ENCODE data around the gene FAM131C. TPM values are rescaled to one million over a fixed set of nuclear protein-coding genes. Genes with fewer than 3 reads are reported as not detected.
A peak's percentile ranks its signal among the peaks of the same experiment; 100 is the strongest.

FAM131C gene
- total RNA-seq, 5 donors from 2014 or later (not counting 1 experiment from before 2014, with no cell fraction given): 0.30 TPM; not detected in 4

DNA sequence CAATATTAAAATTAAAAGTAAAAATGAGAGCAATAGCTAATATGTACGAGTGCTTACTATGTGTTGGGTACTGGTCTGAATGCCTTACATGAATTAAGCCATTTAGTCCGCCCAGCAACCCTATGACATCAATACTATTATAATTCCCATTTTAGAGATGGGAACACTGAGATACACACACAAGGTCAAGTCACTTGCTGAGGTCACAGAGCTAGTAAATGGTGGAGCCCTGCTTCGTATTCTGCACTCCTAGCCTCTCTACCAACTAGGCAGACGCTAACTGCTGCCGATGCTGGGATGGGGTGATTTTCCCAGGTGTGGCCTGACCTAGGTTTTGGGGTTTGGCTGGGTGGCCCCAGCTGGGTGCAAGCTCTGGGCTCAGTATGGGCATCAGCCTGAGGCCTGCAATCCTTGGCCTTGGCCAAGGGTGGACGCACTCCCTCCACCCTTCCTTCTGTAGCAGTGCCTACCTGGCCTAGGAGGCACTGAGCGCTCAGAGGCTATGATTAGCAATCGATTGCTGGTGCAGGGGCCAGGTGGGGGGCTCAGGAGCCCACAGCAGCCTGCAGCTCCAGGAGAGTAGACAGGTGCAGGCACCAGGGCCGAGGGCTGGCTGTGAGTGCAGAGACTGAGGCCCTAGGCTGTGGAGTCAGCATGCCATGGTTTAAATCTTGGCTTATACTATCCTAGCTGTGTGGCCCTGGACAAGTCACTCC, 2.7 kb downstream of the FAM131C start:
- Mint-ChIP-seq H3K4me1 (peaks cover 14 to 31% (median 19%) of the 10 kb centered on the region in 3 donors), H3K36me3 (no peaks in the 10 kb centered on the region), H3K27ac (no peak overlapping the region), H3K4me3 (no peak overlapping the region), H3K27me3 (peaks cover 10 to 11% of the 10 kb centered on the region in 2 donors), H3K9me3 (no peaks in the 10 kb centered on the region)
- no peak for ATAC-seq (replicated peaks in 1 of 4)
- no peaks in the 10 kb centered on the region for H3K36me3 ChIP-seq (ENCODE audit: control insufficient read depth in 2 of 2, extremely low read depth in 1 of 2, insufficient read depth in 1 of 2, low read length in 1 of 2)
- ChIA-PET CTCF (interaction anchor here in 1 of 2 donors (0.5 to 2.4 kb wide), 3 partner anchors 8 to 115 kb away, joined by 4 to 8 read pairs (median 6); no protein-coding TSS in a partner anchor), POLR2A (no interaction called here)
- peaks cover 0 to 49% of the 10 kb centered on the region in 2 experiments for H3K27me3 ChIP-seq (replicated peaks in 1 of 2; ENCODE audit: control insufficient read depth in 2 of 2, extremely low read depth in 1 of 2, insufficient read depth in 2 of 2, low read length in 1 of 2)
- 80% methylated on average over 3 of the region's 9 CpGs for WGBS (ENCODE audit: insufficient coverage)
- no peaks in the 10 kb centered on the region for H3K9me3 ChIP-seq
- no peak overlapping the region for H3K27ac ChIP-seq (ENCODE audit: low read length)
- peaks cover 0 to 34% of the 10 kb centered on the region in 2 experiments for H3K4me1 ChIP-seq (ENCODE audit: control insufficient read depth in 1 of 2, extremely low read depth in 1 of 2, insufficient read depth in 2 of 2, low read length in 2 of 2)
- no peak for DNase-seq
- no peak overlapping the region for H3K4me3 ChIP-seq (ENCODE audit: control insufficient read depth in 1 of 2, extremely low read depth in 1 of 2, low read length in 1 of 2)

- no peak overlapping the region for H3K27ac Mint-ChIP-seq
- H3K36me3 ChIP-seq (ENCODE audit: control insufficient read depth in 2 of 2, extremely low read depth in 1 of 2, insufficient read depth in 1 of 2, low read length in 1 of 2): no peaks in the 10 kb centered on the region
- ChIA-PET CTCF (interaction anchor here (0.6 to 2.4 kb wide), 3 partner anchors 10 to 168 kb away, joined by 3 to 8 read pairs (median 5); no protein-coding TSS in a partner anchor), POLR2A (interaction anchor here in 1 of 2 donors (0.6 kb wide), 1 partner anchor 9 kb away, joined by 9 read pairs; no protein-coding TSS in a partner anchor)
- H3K9me3 Mint-ChIP-seq: no peaks in the 10 kb centered on the region
- no peak overlapping the region for H3K4me3 ChIP-seq (ENCODE audit: control insufficient read depth in 1 of 2, extremely low read depth in 1 of 2, low read length in 1 of 2)
- WGBS (ENCODE audit: insufficient coverage): 82% methylated on average over 8 of the region's 11 CpGs
- H3K36me3 Mint-ChIP-seq: no peaks in the 10 kb centered on the region
- no peaks in the 10 kb centered on the region for H3K9me3 ChIP-seq
- H3K27me3 ChIP-seq (replicated peaks in 1 of 2; ENCODE audit: control insufficient read depth in 2 of 2, extremely low read depth in 1 of 2, insufficient read depth in 2 of 2, low read length in 1 of 2): peaks cover 0 to 49% of the 10 kb centered on the region in 2 experiments
- ATAC-seq (replicated peaks in 1 of 4) (no peak), DNase-seq (no peak)
- peaks cover 9% of the 10 kb centered on the region in 2 donors for H3K27me3 Mint-ChIP-seq
- H3K4me1 Mint-ChIP-seq: peaks cover 26 to 40% (median 26%) of the 10 kb centered on the region in 3 donors
- peaks cover 0 to 36% of the 10 kb centered on the region in 2 experiments for H3K4me1 ChIP-seq (ENCODE audit: control insufficient read depth in 1 of 2, extremely low read depth in 1 of 2, insufficient read depth in 2 of 2, low read length in 2 of 2)
- no peak overlapping the region for H3K4me3 Mint-ChIP-seq
- no peak overlapping the region for H3K27ac ChIP-seq (ENCODE audit: low read length)
These were observed 4.8 kb downstream of the FAM131C start for GRCh38 chr1:16068356-16069270.

GRCh38 chr1:16067933-16068332, 5.5 kb downstream of the FAM131C start:
- POLR2A ChIA-PET: no interaction called here
- no peak overlapping the region for H3K27ac Mint-ChIP-seq
- no peaks in the 10 kb centered on the region for H3K9me3 Mint-ChIP-seq
- CTCF ChIA-PET: no interaction called here
- no peaks in the 10 kb centered on the region for H3K9me3 ChIP-seq
- no peak overlapping the region for H3K27ac ChIP-seq (ENCODE audit: low read length)
- H3K4me3 ChIP-seq (ENCODE audit: control insufficient read depth in 1 of 2, extremely low read depth in 1 of 2, low read length in 1 of 2): no peak overlapping the region
- no peaks in the 10 kb centered on the region for H3K36me3 ChIP-seq (ENCODE audit: control insufficient read depth in 2 of 2, extremely low read depth in 1 of 2, insufficient read depth in 1 of 2, low read length in 1 of 2)
- no peak for ATAC-seq (replicated peaks in 1 of 4)
- peaks cover 25 to 40% (median 26%) of the 10 kb centered on the region in 3 donors for H3K4me1 Mint-ChIP-seq
- H3K27me3 Mint-ChIP-seq: peaks cover 9% of the 10 kb centered on the region in 2 donors
- H3K36me3 Mint-ChIP-seq: no peaks in the 10 kb centered on the region
- no peak overlapping the region for H3K4me3 Mint-ChIP-seq
- peaks cover 0 to 50% of the 10 kb centered on the region in 2 experiments for H3K27me3 ChIP-seq (replicated peaks in 1 of 2; ENCODE audit: control insufficient read depth in 2 of 2, extremely low read depth in 1 of 2, insufficient read depth in 2 of 2, low read length in 1 of 2)
- H3K4me1 ChIP-seq (ENCODE audit: control insufficient read depth in 1 of 2, extremely low read depth in 1 of 2, insufficient read depth in 2 of 2, low read length in 2 of 2): peaks cover 0 to 32% of the 10 kb centered on the region in 2 experiments
- DNase-seq: no peak
- 89% methylated on average over 13 of the region's 13 CpGs for WGBS (ENCODE audit: insufficient coverage)

- H3K4me3 ChIP-seq (ENCODE audit: control insufficient read depth in 1 of 2, extremely low read depth in 1 of 2, low read length in 1 of 2): no peak overlapping the region
- WGBS (ENCODE audit: insufficient coverage): no CpG with 5 or more reads among the region's 6 CpGs
- POLR2A ChIA-PET: no interaction called here
- H3K4me1 Mint-ChIP-seq: peaks cover 25 to 40% (median 26%) of the 10 kb centered on the region in 3 donors
- DNase-seq: no peak
- H3K9me3 Mint-ChIP-seq: no peaks in the 10 kb centered on the region
- H3K9me3 ChIP-seq: no peaks in the 10 kb centered on the region
- peaks cover 0 to 28% of the 10 kb centered on the region in 2 experiments for H3K4me1 ChIP-seq (ENCODE audit: control insufficient read depth in 1 of 2, extremely low read depth in 1 of 2, insufficient read depth in 2 of 2, low read length in 2 of 2)
- CTCF ChIA-PET: interaction anchor here in 1 of 2 donors (0.6 kb wide), 1 partner anchor 899 kb away, joined by 4 read pairs; no protein-coding TSS in a partner anchor
- H3K27ac Mint-ChIP-seq: no peak overlapping the region
- H3K4me3 Mint-ChIP-seq: no peak overlapping the region
- H3K36me3 Mint-ChIP-seq: no peaks in the 10 kb centered on the region
- no peaks in the 10 kb centered on the region for H3K36me3 ChIP-seq (ENCODE audit: control insufficient read depth in 2 of 2, extremely low read depth in 1 of 2, insufficient read depth in 1 of 2, low read length in 1 of 2)
- ATAC-seq (replicated peaks in 1 of 4): peak in 1 of 4 experiments; percentile 22
- H3K27ac ChIP-seq (ENCODE audit: low read length): no peak overlapping the region
- peaks cover 9% of the 10 kb centered on the region in 2 donors for H3K27me3 Mint-ChIP-seq
- peaks cover 0 to 43% of the 10 kb centered on the region in 2 experiments for H3K27me3 ChIP-seq (replicated peaks in 1 of 2; ENCODE audit: control insufficient read depth in 2 of 2, extremely low read depth in 1 of 2, insufficient read depth in 2 of 2, low read length in 1 of 2)
These were observed 6.2 kb downstream of the FAM131C start for GRCh38 chr1:16067127-16067768.

DNA sequence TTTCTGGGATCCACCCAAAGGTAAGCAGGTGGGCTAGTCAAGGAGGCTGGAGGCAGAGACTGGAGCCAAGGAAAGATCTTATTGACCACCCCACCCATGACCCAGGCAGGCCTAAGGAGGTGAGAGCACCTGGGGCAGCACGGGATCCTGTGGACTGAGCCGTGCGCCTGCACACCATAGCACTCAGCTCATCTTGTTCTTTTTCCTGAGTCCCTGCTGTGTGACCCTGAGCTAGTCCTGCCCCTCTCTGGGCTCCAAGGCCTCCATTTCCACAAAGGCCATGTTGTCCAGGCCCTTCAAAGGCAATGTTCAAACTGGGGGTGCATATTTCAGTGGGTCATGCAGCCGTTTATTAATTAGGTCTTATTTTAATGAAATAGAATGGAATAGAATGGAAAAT, 7.2 kb downstream of the FAM131C start:
- POLR2A ChIA-PET: no interaction called here
- peaks cover 0 to 34% of the 10 kb centered on the region in 2 experiments for H3K27me3 ChIP-seq (replicated peaks in 1 of 2; ENCODE audit: control insufficient read depth in 2 of 2, extremely low read depth in 1 of 2, insufficient read depth in 2 of 2, low read length in 1 of 2)
- H3K4me1 Mint-ChIP-seq: peaks cover 22 to 34% (median 25%) of the 10 kb centered on the region in 3 donors
- H3K4me3 ChIP-seq (ENCODE audit: control insufficient read depth in 1 of 2, extremely low read depth in 1 of 2, low read length in 1 of 2): no peak overlapping the region
- no peak overlapping the region for H3K27ac ChIP-seq (ENCODE audit: low read length)
- CTCF ChIA-PET: no interaction called here
- H3K9me3 Mint-ChIP-seq: no peaks in the 10 kb centered on the region
- WGBS (ENCODE audit: insufficient coverage): 70% methylated on average over 4 of the region's 4 CpGs
- DNase-seq: no peak
- H3K4me3 Mint-ChIP-seq: no peak overlapping the region
- H3K4me1 ChIP-seq (ENCODE audit: control insufficient read depth in 1 of 2, extremely low read depth in 1 of 2, insufficient read depth in 2 of 2, low read length in 2 of 2): peaks cover 0 to 26% of the 10 kb centered on the region in 2 experiments
- H3K36me3 ChIP-seq (ENCODE audit: control insufficient read depth in 2 of 2, extremely low read depth in 1 of 2, insufficient read depth in 1 of 2, low read length in 1 of 2): no peaks in the 10 kb centered on the region
- no peaks in the 10 kb centered on the region for H3K36me3 Mint-ChIP-seq
- no peaks in the 10 kb centered on the region for H3K9me3 ChIP-seq
- no peak overlapping the region for H3K27ac Mint-ChIP-seq
- H3K27me3 Mint-ChIP-seq: peaks cover 9% of the 10 kb centered on the region in 2 donors
- no peak for ATAC-seq (replicated peaks in 1 of 4)

- peak overlapping the region in 1 of 3 donors; percentile 11 for H3K4me3 Mint-ChIP-seq
These were observed 8.2 kb downstream of the FAM131C start for GRCh38 chr1:16065269-16065576.

More at GRCh38 chr1:16065269-16065576, 8.2 kb downstream of the FAM131C start:
- H3K27me3 ChIP-seq (replicated peaks in 1 of 2; ENCODE audit: control insufficient read depth in 2 of 2, extremely low read depth in 1 of 2, insufficient read depth in 2 of 2, low read length in 1 of 2): peaks cover 0 to 34% of the 10 kb centered on the region in 2 experiments
- 71% methylated on average over 6 of the region's 8 CpGs for WGBS (ENCODE audit: insufficient coverage)
- H3K27me3 Mint-ChIP-seq: peaks cover 9 to 10% of the 10 kb centered on the region in 2 donors
- peaks cover 0 to 16% of the 10 kb centered on the region in 2 experiments for H3K4me1 ChIP-seq (ENCODE audit: control insufficient read depth in 1 of 2, extremely low read depth in 1 of 2, insufficient read depth in 2 of 2, low read length in 2 of 2)
- H3K4me3 ChIP-seq (ENCODE audit: control insufficient read depth in 1 of 2, extremely low read depth in 1 of 2, low read length in 1 of 2): no peak overlapping the region
- CTCF ChIA-PET: no interaction called here
- H3K36me3 ChIP-seq (ENCODE audit: control insufficient read depth in 2 of 2, extremely low read depth in 1 of 2, insufficient read depth in 1 of 2, low read length in 1 of 2): no peaks in the 10 kb centered on the region
- no peak overlapping the region for H3K27ac ChIP-seq (ENCODE audit: low read length)
- H3K4me1 Mint-ChIP-seq: peaks cover 19 to 25% (median 22%) of the 10 kb centered on the region in 3 donors
- H3K36me3 Mint-ChIP-seq: no peaks in the 10 kb centered on the region
- POLR2A ChIA-PET: no interaction called here
- H3K27ac Mint-ChIP-seq: no peak overlapping the region
- no peaks in the 10 kb centered on the region for H3K9me3 ChIP-seq
- H3K9me3 Mint-ChIP-seq: no peaks in the 10 kb centered on the region
- ATAC-seq (replicated peaks in 1 of 4): no peak
- no peak for DNase-seq

All from T-cell (primary cell).